NCI-H1048 (cell line): ENCODE measurements around the gene DIRAS3.
"Not testable (repeated sequence)": the region's sequence is repeated elsewhere in the genome, so short reads cannot be mapped to it uniquely, and the experiment has no call there.

Experiments used
- DNase-seq: peaks from one replicate; lab custom pipeline; 2025; lab: John Stamatoyannopoulos, UW

The DIRAS3 gene

DNA sequence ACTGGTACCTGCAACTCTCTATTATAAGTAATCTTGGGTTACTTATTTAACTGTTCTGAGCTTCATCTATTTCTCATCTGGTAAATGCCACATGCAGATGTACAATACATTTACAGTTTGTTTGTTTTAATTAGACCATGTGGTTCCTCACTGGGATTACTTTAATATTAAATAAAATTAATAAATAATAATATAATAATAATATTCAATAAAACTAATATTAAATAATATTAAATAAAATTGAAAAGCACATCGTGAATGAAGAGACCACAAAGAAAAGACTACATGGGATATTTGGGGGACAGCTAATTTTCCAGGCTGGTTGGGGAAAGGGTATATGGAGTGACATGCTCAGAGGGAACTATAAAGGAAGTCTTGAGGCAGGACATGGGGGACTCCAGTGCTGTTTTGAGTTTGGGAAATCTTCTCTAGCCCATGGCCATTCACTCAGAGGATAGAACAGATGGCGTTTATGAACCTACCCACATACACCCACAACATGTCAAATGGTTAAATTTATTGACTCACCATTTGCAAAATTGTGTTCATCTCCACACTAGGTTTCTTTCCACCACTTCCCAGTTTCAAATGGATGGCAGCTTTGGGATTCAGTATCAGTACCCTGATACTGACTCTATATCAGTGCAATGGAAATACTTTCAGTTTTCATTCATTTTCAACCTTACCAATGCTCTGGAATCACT is 25.6 kb downstream of the DIRAS3 start:
- DNase-seq = no peak

DNA sequence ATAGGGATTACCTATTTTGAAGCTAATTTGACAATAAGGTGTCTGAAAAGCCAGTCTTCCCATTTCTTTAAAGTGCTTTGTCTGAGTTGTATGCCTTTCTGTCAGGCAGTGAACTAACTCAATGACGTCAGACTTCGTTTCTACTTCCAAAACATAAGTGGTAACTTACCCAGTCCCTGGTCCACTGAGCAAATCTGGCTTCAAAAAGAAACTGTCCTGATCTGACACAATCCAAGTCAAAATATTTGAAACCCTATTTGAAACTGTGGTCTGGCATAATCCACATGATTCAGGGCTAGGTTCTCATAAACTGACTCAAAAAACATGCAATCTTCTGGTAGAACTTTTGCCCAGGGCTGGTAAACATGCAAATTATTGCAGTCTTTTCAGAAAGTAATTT is 34.0 kb downstream of the DIRAS3 start:
- DNase-seq = no peak

- no peak for DNase-seq
These were observed 34.5 kb downstream of the DIRAS3 start for GRCh38 chr1:68015971-68016370.

GRCh38 chr1:68015369-68015768 is 35.1 kb downstream of the DIRAS3 start:
- no peak for DNase-seq

DNA sequence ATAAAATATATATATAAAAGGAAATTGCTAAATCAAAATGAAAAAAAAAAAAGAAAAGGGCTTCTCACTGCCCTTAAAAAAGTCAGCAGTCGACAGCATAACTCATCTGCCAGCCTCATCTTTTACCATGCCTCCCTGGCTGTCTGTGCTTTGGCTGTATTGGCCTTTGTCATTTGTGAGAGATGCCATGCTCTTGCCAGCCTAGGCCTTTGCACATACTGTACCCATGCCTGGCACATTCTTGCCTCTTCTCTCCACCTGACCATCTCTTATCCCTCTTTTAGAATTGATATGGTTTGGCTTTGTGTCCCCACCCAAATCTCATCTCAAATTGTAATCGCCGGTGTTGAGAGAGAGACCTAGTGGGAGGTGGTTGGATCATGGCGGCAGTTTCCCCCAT is 37.1 kb downstream of the DIRAS3 start:
- no peak for DNase-seq

- no peak for DNase-seq
These were observed 38.6 kb downstream of the DIRAS3 start for GRCh38 chr1:68011657-68012375.

DNA sequence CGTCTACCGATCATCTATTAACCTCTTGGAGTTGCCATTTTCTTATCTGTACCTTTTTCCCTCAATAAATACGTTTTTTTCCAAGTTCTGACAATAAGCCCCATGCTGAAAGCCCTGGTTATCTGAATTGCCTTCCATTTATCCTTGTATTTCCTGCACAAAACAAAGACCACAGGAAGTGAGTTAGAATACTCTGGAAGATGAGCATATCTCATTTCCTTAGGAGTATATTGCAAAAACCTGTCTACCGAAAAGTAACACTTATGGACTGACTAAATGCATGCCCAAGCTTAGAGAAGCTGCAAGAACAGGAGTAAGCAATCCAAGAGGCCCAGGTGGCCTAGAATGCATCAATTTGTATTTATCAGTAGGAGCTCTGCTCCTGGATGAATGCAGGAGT is 39.9 kb downstream of the DIRAS3 start:
- no peak for DNase-seq

GRCh38 chr1:68010090-68010489 is 40.3 kb downstream of the DIRAS3 start:
- no peak for DNase-seq

DNA sequence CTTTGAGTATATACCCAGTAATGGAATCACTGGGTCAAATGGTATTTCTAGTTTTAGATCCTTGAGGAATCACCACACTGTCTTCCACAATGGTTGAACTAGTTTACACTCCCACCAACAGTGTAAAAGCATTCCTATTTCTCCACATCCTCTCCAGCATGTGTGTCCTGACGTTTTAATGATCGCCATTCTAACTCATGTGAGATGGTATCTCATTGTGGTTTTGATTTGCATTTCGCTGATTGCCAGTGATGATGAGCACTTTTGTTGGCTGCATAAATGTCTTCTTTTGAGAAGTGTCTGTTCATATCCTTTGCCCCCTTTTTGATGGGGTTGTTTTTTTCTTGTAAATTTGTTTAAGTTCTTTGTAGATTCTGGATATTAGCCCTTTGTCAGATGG is 46.8 kb downstream of the DIRAS3 start:
- not testable (repeated sequence) for DNase-seq

- no peak for DNase-seq
These were observed 50.2 kb downstream of the DIRAS3 start for GRCh38 chr1:68000191-68000590.

DNA sequence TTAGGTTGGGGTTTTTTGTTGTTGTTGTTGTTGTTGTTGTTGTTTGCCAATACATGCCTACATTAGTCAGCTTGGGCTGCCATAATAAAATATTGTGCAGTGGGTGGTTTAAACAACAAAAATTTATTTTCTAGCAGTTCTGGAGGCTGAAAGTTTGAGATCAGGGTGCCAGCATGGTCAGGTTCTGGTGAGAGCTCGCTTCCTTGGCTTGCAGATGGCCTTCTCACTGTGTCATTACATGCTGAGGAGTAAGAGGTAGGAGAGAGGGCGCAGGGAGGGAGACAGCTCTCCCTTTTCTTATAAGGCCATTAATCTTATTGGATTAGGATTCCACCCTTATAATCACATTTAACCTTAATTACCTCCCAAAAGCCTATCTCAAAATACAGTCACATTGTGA is 52.7 kb downstream of the DIRAS3 start:
- DNase-seq = no peak
